Astrocyte of the cerebellum (primary cell): ENCODE measurements around the gene RING1.

Source experiments
- DNase-seq: peaks from one replicate; pipeline ENCODE4 v3.0.0-alpha.2; 2011; ENCODE audit warnings: low read depth
- H3K4me3 ChIP-seq: 2 replicates; pipeline ENCODE4 v1.5.1; 2011; ENCODE audit warnings: mild to moderate bottlenecking, low read depth, low read length, moderate library complexity
- in situ Hi-C: cut with HindIII; loops from 2 replicates; pipeline ENCODE4 v1.10.0; 2017; ENCODE audit warnings: low sequenced_read_pairs
- TF ChIP-seq, protein P1 (sequence below): IDR thresholded peaks from 2 replicates; pipeline ENCODE4 v1.5.1; 2012; ENCODE audit warnings: low read length, low read depth, moderate library complexity, mild to moderate bottlenecking; ENCODE audit errors: missing control alignments

Gene RING1

DNA sequence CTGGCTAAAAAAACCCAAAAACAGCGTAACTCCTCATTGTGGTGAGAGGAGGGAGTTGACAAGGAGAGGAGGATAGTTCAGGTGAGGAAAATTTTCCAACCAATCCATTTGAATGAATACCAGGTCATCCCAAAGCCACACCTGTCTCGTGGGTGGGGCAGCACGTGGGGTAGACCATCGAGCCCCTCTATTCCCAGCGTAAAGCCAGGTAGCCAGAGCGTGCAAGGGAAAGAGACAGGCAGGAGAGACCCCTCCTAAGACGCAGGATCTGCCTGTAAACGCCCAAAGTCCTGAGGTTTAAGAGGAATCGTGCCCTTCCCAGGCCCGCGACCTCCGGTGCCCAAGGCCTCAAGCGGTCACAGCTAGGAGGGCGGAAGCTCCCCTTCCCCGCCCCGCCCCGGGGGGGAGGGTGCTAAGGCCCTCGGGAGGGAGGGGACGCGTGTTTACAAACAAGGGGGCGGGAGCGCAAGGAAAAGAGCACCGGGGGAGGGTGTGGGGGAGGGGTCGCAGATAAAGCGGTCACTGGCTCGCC, 8.5 kb upstream of the RING1 start:
- no peak for DNase-seq
- in situ Hi-C loops = no loop called here
- H3K4me3 ChIP-seq = peak overlapping the region; percentile 79
- TF ChIP-seq, protein P1, sequence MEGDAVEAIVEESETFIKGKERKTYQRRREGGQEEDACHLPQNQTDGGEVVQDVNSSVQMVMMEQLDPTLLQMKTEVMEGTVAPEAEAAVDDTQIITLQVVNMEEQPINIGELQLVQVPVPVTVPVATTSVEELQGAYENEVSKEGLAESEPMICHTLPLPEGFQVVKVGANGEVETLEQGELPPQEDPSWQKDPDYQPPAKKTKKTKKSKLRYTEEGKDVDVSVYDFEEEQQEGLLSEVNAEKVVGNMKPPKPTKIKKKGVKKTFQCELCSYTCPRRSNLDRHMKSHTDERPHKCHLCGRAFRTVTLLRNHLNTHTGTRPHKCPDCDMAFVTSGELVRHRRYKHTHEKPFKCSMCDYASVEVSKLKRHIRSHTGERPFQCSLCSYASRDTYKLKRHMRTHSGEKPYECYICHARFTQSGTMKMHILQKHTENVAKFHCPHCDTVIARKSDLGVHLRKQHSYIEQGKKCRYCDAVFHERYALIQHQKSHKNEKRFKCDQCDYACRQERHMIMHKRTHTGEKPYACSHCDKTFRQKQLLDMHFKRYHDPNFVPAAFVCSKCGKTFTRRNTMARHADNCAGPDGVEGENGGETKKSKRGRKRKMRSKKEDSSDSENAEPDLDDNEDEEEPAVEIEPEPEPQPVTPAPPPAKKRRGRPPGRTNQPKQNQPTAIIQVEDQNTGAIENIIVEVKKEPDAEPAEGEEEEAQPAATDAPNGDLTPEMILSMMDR = no peak

DNA sequence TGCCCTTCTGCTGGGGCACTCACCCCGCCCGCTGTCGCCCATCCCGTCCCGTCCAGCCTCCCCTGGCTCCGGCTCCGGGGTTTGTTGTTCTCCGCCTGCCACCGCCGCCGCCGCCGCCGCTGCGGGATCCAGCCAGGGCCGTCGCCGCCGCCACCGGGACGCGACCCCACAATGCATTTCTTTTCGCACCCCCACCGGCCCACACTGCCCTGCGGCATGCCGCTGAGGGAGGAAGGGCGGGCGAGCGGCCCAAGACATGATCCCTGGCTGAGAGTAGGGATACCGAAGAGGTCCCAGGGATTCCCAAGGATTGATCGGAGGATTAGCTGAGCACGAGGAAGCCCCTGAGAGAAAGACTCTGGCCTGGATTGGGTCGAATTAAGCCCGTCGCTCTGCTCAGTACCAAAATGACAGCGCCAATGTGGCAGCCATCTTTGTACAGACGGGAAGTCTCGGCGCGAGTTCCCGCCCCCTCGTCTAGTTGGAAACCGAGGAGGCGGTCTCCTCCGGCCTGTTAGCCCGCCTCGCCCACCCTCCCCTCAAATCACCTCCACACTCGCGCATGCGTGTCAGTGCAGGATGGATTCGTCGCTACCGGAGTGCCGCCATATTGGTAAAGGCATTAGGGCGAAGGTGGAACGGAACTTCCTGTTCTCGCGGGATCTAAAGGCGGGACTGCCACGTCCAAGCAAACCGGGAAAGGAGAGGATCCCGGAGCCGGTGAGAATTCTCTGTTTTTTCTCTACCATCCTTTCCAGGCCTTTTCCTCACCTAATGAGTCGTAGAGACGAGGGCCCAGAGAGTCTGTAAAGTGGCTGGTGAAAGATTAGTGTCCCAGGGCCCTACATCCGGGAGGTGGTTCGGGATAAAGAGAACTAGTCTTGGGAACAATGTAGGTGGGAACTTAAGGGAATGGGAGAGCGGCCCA, 7.8 kb upstream of the RING1 start, which contains the start of the genes RXRB and SLC39A7:
Gene RXRB (minus strand): TSS at position 447 of the 928 bp plus-strand sequence. CDS start 189 bp downstream, at position 258.
Gene SLC39A7 (plus strand): TSS at position 649 of the 928 bp plus-strand sequence. CDS start 379 bp downstream, outside the sequence.
- H3K4me3 ChIP-seq = peak within 1 kb of the TSS; percentile 79
- DNase-seq = peak; percentile 100
- TF ChIP-seq, protein P1 = no peak
- in situ Hi-C loops = no loop called here

DNA sequence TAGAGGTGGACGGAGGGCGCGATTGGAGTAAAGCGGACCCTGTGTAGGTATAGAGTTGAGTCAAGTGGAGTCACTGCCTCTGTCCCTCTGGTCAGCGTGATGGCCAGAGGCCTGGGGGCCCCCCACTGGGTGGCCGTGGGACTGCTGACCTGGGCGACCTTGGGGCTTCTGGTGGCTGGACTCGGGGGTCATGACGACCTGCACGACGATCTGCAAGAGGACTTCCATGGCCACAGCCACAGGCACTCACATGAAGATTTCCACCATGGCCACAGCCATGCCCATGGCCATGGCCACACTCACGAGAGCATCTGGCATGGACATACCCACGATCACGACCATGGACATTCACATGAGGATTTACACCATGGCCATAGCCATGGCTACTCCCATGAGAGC, 7.2 kb upstream of the RING1 start:
- in situ Hi-C loops = no loop called here

DNA sequence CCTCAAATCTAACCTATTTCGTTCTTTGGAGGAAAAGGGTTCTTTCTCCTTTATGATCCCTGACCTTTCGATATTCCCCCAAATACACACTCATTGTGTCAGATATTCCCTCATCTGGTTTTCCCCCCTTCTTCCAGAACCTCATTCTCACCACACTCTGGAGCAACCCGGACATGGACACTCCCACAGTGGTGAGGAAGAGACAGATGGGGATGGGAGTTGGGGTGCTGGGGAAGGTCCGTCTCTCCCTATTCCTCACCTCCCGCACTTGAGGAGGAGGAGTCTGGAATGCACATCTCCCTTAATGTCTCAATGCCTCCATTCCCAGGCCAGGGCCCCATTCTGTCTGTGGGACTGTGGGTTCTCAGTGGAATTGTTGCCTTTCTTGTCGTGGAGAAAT, 6.4 kb upstream of the RING1 start:
- in situ Hi-C loops = no loop called here
- TF ChIP-seq, protein P1 = no peak
- no peak for DNase-seq
- peak overlapping the region; percentile 79 for H3K4me3 ChIP-seq

More for the DNA sequence above, 7.2 kb upstream of the RING1 start:
- peak overlapping the region; percentile 79 for H3K4me3 ChIP-seq
- DNase-seq = no peak
- TF ChIP-seq, protein P1 = no peak

DNA sequence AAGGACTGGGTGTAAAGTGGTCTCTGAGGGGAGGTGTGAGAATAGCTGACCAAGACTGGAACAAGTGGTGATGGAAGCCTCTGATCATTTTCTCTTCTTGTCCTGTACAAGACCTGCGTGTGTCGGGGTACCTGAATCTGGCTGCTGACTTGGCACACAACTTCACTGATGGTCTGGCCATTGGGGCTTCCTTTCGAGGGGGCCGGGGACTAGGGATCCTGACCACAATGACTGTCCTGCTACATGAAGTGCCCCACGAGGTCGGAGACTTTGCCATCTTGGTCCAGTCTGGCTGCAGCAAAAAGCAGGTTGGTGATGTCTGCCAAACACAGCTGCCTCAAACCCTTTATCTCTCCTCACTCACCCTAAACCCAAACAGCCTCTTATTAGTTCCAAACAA, 5.5 kb upstream of the RING1 start:
- H3K4me3 ChIP-seq = no peak overlapping the region
- DNase-seq = no peak
- TF ChIP-seq, protein P1 = no peak
- in situ Hi-C loops = no loop called here

DNA sequence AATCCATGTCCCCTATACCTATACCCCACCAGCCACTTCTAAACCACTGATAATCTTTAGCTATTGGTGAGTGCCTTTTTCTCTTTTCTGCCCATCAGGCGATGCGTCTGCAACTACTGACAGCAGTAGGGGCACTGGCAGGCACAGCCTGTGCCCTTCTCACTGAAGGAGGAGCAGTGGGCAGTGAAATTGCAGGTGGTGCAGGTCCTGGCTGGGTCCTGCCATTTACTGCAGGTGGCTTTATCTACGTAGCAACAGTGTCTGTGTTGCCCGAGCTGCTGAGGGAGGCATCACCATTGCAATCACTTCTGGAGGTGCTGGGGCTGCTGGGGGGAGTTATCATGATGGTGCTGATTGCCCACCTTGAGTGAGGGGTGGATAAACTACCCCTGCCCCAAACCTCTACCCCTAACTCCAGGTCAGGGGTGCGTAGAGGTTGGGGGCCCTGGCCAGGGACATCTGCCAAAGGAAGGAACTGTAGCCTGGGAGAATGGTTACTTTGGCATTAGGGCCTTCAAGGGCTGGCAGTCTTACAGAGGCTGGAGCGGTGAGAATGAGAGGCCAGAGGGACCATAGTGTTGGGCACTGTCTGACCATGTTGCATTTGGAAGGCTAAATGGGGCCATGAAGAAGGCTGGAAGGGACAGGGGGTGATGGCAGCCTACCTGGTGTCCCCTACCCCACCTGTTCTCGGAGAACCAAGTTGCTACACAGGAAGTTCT, 4.7 kb upstream of the RING1 start:
- TF ChIP-seq, protein P1 = no peak
- in situ Hi-C loops = no loop called here
- H3K4me3 ChIP-seq = no peak overlapping the region

More for the DNA sequence above, 4.7 kb upstream of the RING1 start:
- DNase-seq = no peak
